22Rv1 (cell line): Measurements from ENCODE around the gene EDIL3.
A peak's percentile ranks its signal among the peaks of the same experiment; 100 is the strongest.

Source experiments
- H3K27ac ChIP-seq: fragments of 450-650 bp; 2 replicates; pipeline ENCODE4 v1.5.1; 2017
- ZFX ChIP-seq: fragments of 450-650 bp; IDR thresholded peaks from 2 replicates; pipeline ENCODE4 v1.6.1; 2017; ENCODE audit warnings: antibody characterized with exemption, borderline replicate concordance
- TF ChIP-seq, protein P1 (sequence below): fragments of 450-650 bp; IDR thresholded peaks from 2 replicates; pipeline ENCODE4 v1.5.1; 2017; ENCODE audit warnings: mild to moderate bottlenecking

The EDIL3 gene

DNA sequence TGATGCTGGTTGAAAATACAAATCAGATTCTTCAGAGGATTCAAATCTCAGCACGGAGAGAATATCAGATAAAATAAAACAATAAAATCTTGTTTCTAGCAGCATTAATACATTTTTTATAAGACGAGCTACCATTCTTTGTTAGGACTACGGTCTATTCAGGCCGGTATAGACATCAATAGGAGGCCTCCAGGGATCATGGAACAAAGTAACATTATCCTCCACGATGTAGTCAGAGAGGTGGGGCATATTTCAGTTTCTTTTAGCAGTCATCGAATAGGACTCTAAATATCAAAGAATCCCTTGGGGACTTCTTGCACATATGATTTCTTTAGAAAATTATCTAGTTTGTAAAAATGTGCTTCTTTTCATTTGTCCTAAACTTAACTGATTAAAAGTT is 438.2 kb downstream of the EDIL3 start:
- H3K27ac ChIP-seq: no peak overlapping the region
- TF ChIP-seq, protein P1, sequence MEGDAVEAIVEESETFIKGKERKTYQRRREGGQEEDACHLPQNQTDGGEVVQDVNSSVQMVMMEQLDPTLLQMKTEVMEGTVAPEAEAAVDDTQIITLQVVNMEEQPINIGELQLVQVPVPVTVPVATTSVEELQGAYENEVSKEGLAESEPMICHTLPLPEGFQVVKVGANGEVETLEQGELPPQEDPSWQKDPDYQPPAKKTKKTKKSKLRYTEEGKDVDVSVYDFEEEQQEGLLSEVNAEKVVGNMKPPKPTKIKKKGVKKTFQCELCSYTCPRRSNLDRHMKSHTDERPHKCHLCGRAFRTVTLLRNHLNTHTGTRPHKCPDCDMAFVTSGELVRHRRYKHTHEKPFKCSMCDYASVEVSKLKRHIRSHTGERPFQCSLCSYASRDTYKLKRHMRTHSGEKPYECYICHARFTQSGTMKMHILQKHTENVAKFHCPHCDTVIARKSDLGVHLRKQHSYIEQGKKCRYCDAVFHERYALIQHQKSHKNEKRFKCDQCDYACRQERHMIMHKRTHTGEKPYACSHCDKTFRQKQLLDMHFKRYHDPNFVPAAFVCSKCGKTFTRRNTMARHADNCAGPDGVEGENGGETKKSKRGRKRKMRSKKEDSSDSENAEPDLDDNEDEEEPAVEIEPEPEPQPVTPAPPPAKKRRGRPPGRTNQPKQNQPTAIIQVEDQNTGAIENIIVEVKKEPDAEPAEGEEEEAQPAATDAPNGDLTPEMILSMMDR: no peak
- no peak for TF ChIP-seq ZFX

DNA sequence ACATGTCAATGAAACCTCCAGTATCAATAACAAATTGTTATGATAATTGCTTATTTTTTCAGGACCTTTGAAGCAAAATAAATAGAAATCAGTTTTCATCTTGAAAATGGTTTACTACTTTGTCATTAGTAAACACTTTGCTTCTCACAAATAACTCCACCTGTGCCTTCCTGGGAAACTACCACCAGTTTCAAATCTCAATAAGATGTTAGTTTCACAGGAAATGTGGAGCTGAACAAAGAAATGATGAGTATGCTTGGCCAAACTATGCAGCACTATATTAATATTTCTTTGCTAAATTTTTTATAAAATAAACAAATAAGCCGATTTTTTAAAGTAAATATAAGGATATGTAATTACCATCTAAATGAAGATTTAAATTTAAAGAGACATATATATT is 442.5 kb downstream of the EDIL3 start:
- TF ChIP-seq, protein P1: no peak
- no peak for TF ChIP-seq ZFX
- H3K27ac ChIP-seq: no peak overlapping the region

DNA sequence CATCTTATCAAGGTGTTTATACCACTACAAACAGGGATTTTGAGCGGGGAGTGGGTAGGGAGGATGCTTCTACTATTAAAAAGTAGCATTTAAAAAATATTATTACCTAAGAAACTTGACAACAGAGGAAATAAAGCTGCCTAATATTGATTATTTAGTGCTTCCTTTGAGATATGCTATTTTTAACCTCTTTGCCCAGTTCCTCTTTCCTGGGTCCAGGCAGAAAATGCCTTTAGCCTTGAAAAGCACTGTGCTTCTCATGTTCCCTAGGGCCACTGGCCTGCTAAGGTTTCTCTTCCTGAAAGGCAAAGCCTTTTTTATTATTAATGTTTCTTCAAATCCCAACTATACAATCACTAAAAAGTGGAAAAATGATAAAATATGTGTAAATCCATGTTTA is 446.8 kb downstream of the EDIL3 start:
- H3K27ac ChIP-seq: no peak overlapping the region
- no peak for TF ChIP-seq ZFX
- TF ChIP-seq, protein P1: no peak

DNA sequence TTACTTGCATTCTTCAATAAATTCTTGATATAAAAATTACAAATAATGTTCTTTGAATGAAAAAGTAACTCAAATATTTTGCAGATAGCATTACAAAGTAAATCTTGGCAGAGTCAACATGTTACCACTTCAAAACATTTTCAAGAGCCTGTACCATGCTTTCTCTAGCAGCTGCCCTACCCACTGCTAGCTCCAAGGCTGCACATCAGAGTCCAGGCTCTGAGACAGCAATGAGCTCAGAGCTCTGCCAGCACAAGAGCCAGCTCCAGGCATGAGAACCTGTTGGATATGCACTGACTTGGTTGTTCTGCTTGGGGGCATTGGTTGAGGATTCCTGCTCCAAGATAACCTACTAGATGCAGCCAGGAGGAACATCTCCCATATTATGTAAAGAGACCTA is 452.7 kb downstream of the EDIL3 start:
- H3K27ac ChIP-seq: no peak overlapping the region
- TF ChIP-seq, protein P1: no peak
- no peak for TF ChIP-seq ZFX

DNA sequence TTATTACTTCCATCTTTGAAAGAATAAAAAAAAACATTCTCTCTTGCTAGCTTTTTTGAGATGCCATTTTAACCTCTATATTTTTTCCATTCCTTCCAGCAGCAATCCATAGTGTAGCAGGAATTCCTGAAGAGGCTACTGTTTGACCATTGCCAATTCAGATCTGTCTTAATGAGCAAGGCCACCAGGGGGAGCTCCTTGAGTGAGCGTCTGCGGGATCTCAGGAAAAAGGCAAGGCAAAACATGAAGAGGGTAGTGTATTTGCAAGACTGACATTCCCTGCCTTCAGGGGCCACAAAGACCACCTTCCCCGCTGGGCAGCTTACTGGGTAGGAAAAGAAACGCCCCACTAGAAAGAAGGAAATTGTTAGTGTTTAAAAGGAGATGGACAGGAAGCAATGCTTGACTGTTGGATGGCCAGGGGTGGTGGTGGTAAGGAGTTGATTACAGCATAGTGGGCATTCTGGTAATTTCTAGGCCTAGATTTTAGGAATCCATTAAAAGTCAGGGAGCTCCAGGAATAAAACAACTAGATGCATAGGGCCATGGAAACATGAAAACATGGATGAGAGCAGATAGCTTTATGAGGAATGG is 457.4 kb downstream of the EDIL3 start:
- TF ChIP-seq, protein P1: peak; percentile 94
- TF ChIP-seq ZFX: no peak
- no peak overlapping the region for H3K27ac ChIP-seq

DNA sequence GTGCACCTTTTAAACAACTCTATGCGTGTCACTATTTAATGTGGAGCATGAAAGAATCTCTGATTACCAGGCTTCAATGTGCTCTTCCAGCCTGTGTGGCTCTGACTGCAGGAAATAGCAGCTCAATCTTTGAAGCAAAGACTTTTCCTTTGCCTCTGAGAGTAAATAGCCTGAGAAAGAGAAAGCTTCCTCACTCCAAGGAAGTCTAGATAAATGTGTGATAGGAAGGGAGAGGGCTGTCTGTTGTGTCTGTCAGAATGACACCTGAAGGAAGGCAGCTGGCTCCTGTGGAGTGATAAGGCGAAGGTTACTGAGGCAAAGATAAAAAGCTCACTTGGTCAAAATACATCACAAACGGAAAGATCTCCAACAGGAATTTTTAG is 458.7 kb downstream of the EDIL3 start:
- H3K27ac ChIP-seq: no peak overlapping the region
- no peak for TF ChIP-seq ZFX

DNA sequence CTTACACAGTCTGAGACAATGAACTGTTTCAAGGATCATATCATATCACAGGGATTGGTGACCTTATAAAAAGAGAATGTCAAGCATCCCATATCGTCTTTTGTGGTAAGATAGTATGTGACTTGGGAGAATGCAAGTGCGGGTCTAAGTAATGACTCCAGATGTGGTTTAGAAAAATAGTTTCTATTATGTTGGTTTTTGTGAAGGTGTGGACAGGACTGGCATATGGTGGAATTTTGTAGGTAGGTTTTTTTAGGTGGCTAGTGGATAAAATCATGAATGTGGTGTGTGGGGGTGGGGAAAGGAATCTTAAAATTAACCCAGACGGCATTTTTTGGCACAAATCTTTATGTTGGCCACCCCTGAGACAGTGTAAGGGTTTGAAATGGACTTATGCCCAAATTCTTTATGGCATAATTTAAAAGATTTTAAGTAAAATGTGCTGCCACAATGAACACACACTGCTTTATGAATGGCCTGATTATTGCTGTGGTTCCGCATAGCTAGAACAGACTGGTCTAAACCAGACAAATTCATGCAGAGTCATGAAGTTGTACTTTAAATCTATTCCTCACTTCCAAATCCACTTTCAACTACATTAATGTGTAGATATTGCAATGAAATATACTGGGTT is 459.2 kb downstream of the EDIL3 start:
- H3K27ac ChIP-seq: no peak overlapping the region
- TF ChIP-seq ZFX: no peak
- TF ChIP-seq, protein P1: no peak
